Gastrocnemius medialis (tissue), 4 donors: ENCODE measurements around the gene IL12RB2.

ENCODE experiments used
- POLR2A ChIP-seq, 2 donors: fragments of 450-650 bp; IDR thresholded peaks; one replicate each; pipeline ENCODE4 v1.6.1; 2017; ENCODE audit warnings: antibody characterized with exemption in 2 of 2, mild to moderate bottlenecking in 2 of 2, moderate library complexity in 2 of 2
- TF ChIP-seq, protein P1 (sequence below), 5 experiments: fragments of 450-650 bp in 3 of 5; fragments of 200-600 bp in 2 of 5; sonication (generic) in 2 of 5; IDR thresholded peaks in 4 of 5; conservative IDR thresholded peaks in 1 of 5; 1 replicate in 4 of 5; 2 replicates in 1 of 5; pipeline ENCODE4 v1.5.1; 2016 to 2019; ENCODE audit warnings: antibody characterized with exemption in 5 of 5, mild to moderate bottlenecking in 3 of 5, moderate library complexity in 3 of 5

DNA sequence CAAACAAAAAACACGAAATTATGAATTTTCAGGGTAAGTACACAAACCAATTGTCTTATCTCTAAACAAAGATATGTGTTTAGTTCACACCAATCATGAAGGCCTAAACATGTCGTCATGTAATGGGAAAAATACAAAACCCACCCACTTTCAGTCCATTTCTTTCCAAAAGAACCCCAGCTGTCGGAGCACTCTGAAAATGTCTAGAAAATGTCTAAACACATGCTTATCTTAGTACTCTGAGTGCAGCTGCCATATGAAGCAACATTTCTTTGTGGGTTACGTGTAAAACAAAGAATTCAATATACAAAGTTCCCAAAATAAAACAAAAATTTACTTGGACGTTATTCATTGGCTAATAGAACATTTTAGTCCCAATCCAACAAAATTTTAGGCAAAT, 99.8 kb downstream of the IL12RB2 start:
- TF ChIP-seq, protein P1, sequence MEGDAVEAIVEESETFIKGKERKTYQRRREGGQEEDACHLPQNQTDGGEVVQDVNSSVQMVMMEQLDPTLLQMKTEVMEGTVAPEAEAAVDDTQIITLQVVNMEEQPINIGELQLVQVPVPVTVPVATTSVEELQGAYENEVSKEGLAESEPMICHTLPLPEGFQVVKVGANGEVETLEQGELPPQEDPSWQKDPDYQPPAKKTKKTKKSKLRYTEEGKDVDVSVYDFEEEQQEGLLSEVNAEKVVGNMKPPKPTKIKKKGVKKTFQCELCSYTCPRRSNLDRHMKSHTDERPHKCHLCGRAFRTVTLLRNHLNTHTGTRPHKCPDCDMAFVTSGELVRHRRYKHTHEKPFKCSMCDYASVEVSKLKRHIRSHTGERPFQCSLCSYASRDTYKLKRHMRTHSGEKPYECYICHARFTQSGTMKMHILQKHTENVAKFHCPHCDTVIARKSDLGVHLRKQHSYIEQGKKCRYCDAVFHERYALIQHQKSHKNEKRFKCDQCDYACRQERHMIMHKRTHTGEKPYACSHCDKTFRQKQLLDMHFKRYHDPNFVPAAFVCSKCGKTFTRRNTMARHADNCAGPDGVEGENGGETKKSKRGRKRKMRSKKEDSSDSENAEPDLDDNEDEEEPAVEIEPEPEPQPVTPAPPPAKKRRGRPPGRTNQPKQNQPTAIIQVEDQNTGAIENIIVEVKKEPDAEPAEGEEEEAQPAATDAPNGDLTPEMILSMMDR (IDR thresholded peaks at IDR 0.05 in 4 of 5, conservative IDR thresholded peaks at IDR 0.05 in 1 of 5) = no peak
- TF ChIP-seq POLR2A (IDR thresholded peaks at IDR 0.05) = no peak
